SK-N-MC (cell line): Measurements from ENCODE around the gene RBM4.

Experiments used
- DNase-seq: peaks from one replicate; pipeline ENCODE4 v3.0.0-alpha.2; 2011; ENCODE audit warnings: low read depth, low spot score
- H3K27ac ChIP-seq: fragments of 200-600 bp; sonication (generic); 2 replicates; pipeline ENCODE4 v1.5.1; 2016; ENCODE audit warnings: mixed run types
- H3K36me3 ChIP-seq: fragments of 200-600 bp; sonication (generic); 2 replicates; pipeline ENCODE4 v1.6.1; 2017; ENCODE audit warnings: antibody characterized with exemption, low read length, mixed read lengths; ENCODE audit not compliant: insufficient read depth
- H3K4me3 ChIP-seq: fragments of 200-600 bp; sonication (generic); 2 replicates; pipeline ENCODE4 v1.5.1; 2016
- H3K9ac ChIP-seq: fragments of 200-600 bp; sonication (generic); 2 replicates; pipeline ENCODE4 v1.8.0; 2017; ENCODE audit warnings: mixed run types, mixed read lengths; ENCODE audit not compliant: insufficient read length
- H3K9me3 ChIP-seq: fragments of 200-600 bp; sonication (generic); 2 replicates; pipeline ENCODE4 v1.6.1; 2017; ENCODE audit warnings: low read depth, mild to moderate bottlenecking, antibody characterized with exemption, low read length, moderate library complexity, mixed read lengths
- EZH2 ChIP-seq: fragments of 200-600 bp; sonication (generic); IDR thresholded peaks from one replicate; pipeline ENCODE4 v1.6.1; 2017; ENCODE audit warnings: antibody characterized with exemption
- FOXP2 ChIP-seq: optimal IDR thresholded peaks from 2 replicates; pipeline ENCODE3; 2011; ENCODE audit warnings: mild to moderate bottlenecking, moderate library complexity; ENCODE audit not compliant: insufficient read depth; ENCODE audit errors: extremely low read length, control extremely low read depth
- POLR2AphosphoS5 ChIP-seq: IDR thresholded peaks from 2 replicates; pipeline ENCODE4 v1.6.1; 2012; ENCODE audit warnings: mild to moderate bottlenecking, low read depth, low read length, borderline replicate concordance

The RBM4 gene

GRCh38 chr11:66683877-66684276, 45.4 kb downstream of the RBM4 start:
- H3K4me3 ChIP-seq, result no peak overlapping the region
- peaks cover 33% of the 10 kb centered on the region for H3K36me3 ChIP-seq
- no peak overlapping the region for H3K27ac ChIP-seq
- no peak for DNase-seq
- TF ChIP-seq FOXP2, result no peak
- TF ChIP-seq EZH2, result no peak
- no peak for TF ChIP-seq POLR2AphosphoS5
- no peak overlapping the region for H3K9ac ChIP-seq
- H3K9me3 ChIP-seq, result no peaks in the 10 kb centered on the region

GRCh38 chr11:66684635-66685034, 46.1 kb downstream of the RBM4 start:
- TF ChIP-seq POLR2AphosphoS5 (no peak), EZH2 (no peak), FOXP2 (no peak)
- H3K9me3 ChIP-seq, result no peaks in the 10 kb centered on the region
- H3K4me3 ChIP-seq, result no peak overlapping the region
- DNase-seq, result no peak
- no peak overlapping the region for H3K9ac ChIP-seq
- H3K36me3 ChIP-seq, result peaks cover 35% of the 10 kb centered on the region
- H3K27ac ChIP-seq, result no peak overlapping the region

- DNase-seq, result no peak
These were observed 47.0 kb downstream of the RBM4 start for GRCh38 chr11:66685276-66686099.

GRCh38 chr11:66686100-66686785, 47.7 kb downstream of the RBM4 start:
- DNase-seq, result no peak
- Histone ChIP-seq H3K9me3 (no peaks in the 10 kb centered on the region), H3K9ac (no peak overlapping the region), H3K4me3 (no peak overlapping the region), H3K36me3 (peaks cover 37% of the 10 kb centered on the region), H3K27ac (no peak overlapping the region)
- TF ChIP-seq EZH2 (no peak), FOXP2 (no peak), POLR2AphosphoS5 (no peak)

More at GRCh38 chr11:66685276-66686099, 47.0 kb downstream of the RBM4 start:
- no peak overlapping the region for H3K9ac ChIP-seq
- no peaks in the 10 kb centered on the region for H3K9me3 ChIP-seq
- TF ChIP-seq EZH2 (no peak), POLR2AphosphoS5 (no peak), FOXP2 (no peak)
- no peak overlapping the region for H3K27ac ChIP-seq
- H3K4me3 ChIP-seq, result no peak overlapping the region
- peaks cover 35% of the 10 kb centered on the region for H3K36me3 ChIP-seq

GRCh38 chr11:66686801-66687750, 48.6 kb downstream of the RBM4 start:
- no peak for TF ChIP-seq EZH2
- TF ChIP-seq POLR2AphosphoS5, result no peak
- no peak for TF ChIP-seq FOXP2
- H3K4me3 ChIP-seq, result no peak overlapping the region
- no peak overlapping the region for H3K27ac ChIP-seq
- H3K9me3 ChIP-seq, result no peaks in the 10 kb centered on the region
- peaks cover 46% of the 10 kb centered on the region for H3K36me3 ChIP-seq
- DNase-seq, result no peak
- no peak overlapping the region for H3K9ac ChIP-seq

GRCh38 chr11:66687831-66688281, 49.4 kb downstream of the RBM4 start:
- no peak for DNase-seq
- H3K9ac ChIP-seq, result no peak overlapping the region
- H3K4me3 ChIP-seq, result no peak overlapping the region
- no peak overlapping the region for H3K27ac ChIP-seq
- no peaks in the 10 kb centered on the region for H3K9me3 ChIP-seq
- no peak for TF ChIP-seq POLR2AphosphoS5
- TF ChIP-seq EZH2, result no peak
- TF ChIP-seq FOXP2, result no peak
- H3K36me3 ChIP-seq, result peaks cover 54% of the 10 kb centered on the region

- H3K27ac ChIP-seq, result no peak overlapping the region
- H3K4me3 ChIP-seq, result no peak overlapping the region
- no peaks in the 10 kb centered on the region for H3K9me3 ChIP-seq
- no peak for DNase-seq
- TF ChIP-seq FOXP2, result no peak
- TF ChIP-seq EZH2, result no peak
- TF ChIP-seq POLR2AphosphoS5, result no peak
- no peak overlapping the region for H3K9ac ChIP-seq
- peaks cover 61% of the 10 kb centered on the region for H3K36me3 ChIP-seq
These were observed 50.3 kb downstream of the RBM4 start for GRCh38 chr11:66688561-66689534.
